Hepatocyte (in vitro differentiated cells): ENCODE data around the gene TOR4A.

Experiments
- CTCF ChIP-seq: fragments of 200-600 bp; sonication (generic); IDR thresholded peaks from 2 replicates; pipeline ENCODE4 v1.5.1; 2016; ENCODE audit warnings: antibody characterized with exemption, mild to moderate bottlenecking; ENCODE audit not compliant: poor library complexity
- EZH2 ChIP-seq: fragments of 200-600 bp; sonication (generic); IDR thresholded peaks from 2 replicates; pipeline ENCODE4 v1.6.1; 2016; ENCODE audit warnings: antibody characterized with exemption, mild to moderate bottlenecking, borderline replicate concordance

DNA sequence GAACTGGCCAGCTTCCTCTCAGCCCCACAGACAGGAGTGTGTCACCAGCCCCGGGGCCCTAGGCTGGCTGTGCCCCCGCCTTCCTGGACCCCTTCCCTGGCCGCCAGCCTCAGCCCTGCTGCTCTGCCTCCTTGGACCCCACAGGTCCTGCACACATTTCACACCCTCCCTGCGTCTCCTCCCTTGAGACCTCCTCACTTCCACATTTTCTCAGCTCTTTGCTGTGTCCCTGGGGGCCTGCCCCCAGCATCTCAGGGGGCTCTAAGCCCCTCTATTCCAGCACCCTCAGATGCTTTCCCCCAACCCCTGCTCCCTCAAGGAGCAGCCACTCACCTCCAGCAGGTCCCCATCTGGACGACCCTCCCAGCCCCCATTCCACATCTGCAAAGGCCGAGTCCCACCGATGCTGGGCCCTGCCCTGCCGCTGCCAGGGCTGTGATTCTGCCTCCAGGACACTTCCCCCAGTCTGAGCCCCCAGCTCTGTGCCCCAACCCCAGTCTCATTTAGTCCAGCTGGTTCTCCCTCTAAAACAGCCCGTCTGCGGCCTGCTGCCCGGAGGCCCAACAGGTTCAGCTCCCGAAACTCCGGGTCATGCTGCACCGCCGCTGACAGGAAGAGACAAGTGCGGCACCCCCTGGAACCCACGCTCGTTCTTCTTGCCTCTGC lies 42.6 kb upstream of the TOR4A start:
- TF ChIP-seq CTCF (no peak), EZH2 (no peak)
